Liver (tissue), 9 donors: ENCODE measurements around the gene PDLIM3. TPM values are rescaled to one million over a fixed set of nuclear protein-coding genes. Genes with fewer than 3 reads are reported as not detected.
A peak's percentile ranks its signal among the peaks of the same experiment; 100 is the strongest.

ENCODE experiments used
- DNase-seq: peaks from one replicate; pipeline ENCODE4 v3.0.0-alpha.2; 2017; ENCODE audit warnings: low spot score
- H3K27ac ChIP-seq, 2 donors: one replicate each; pipeline ENCODE4 v1.7.0; 2013; ENCODE audit warnings: inconsistent platforms in 2 of 2, low read length in 2 of 2, control low read depth in 1 of 2, low read depth in 1 of 2, mild to moderate bottlenecking in 1 of 2
- H3K27me3 ChIP-seq, 4 donors: one replicate each; pipeline versions ENCODE4 v1.6.1 to v1.7.0; 2013; ENCODE audit warnings: low read length in 3 of 4, inconsistent platforms in 1 of 4, mild to moderate bottlenecking in 1 of 4, moderate library complexity in 1 of 4; ENCODE audit not compliant: control insufficient read depth in 4 of 4, insufficient read depth in 4 of 4
- H3K36me3 ChIP-seq, 4 donors: one replicate each; pipeline versions ENCODE4 v1.6.1 to v1.7.0; 2013; ENCODE audit warnings: low read length in 3 of 4, mild to moderate bottlenecking in 3 of 4, low read depth in 1 of 4, moderate library complexity in 1 of 4; ENCODE audit not compliant: control insufficient read depth in 4 of 4, insufficient read depth in 3 of 4
- H3K4me1 ChIP-seq, 4 donors: one replicate each; pipeline versions ENCODE4 v1.6.1 to v1.7.0; 2013; ENCODE audit warnings: low read length in 3 of 4, mild to moderate bottlenecking in 3 of 4, moderate library complexity in 1 of 4; ENCODE audit not compliant: control insufficient read depth in 4 of 4, insufficient read depth in 4 of 4
- H3K4me3 ChIP-seq, 3 donors: one replicate each; pipeline versions ENCODE4 v1.6.1 to v1.7.0; 2013; ENCODE audit warnings: low read length in 3 of 3, control low read depth in 1 of 3, low read depth in 1 of 3, mild to moderate bottlenecking in 1 of 3
- H3K9ac ChIP-seq, 2 donors: one replicate each; pipeline ENCODE4 v1.7.0; 2013; ENCODE audit warnings: low read length in 2 of 2, mild to moderate bottlenecking in 2 of 2, moderate library complexity in 2 of 2, control low read depth in 1 of 2, low read depth in 1 of 2
- H3K9me3 ChIP-seq, 4 donors: one replicate each; pipeline versions ENCODE4 v1.6.1 to v1.7.0; 2013; ENCODE audit warnings: low read length in 3 of 4; ENCODE audit not compliant: control insufficient read depth in 4 of 4
- ATF3 ChIP-seq: IDR thresholded peaks from 2 replicates; pipeline ENCODE4 v1.6.1; 2016; ENCODE audit warnings: antibody characterized with exemption
- CTCF ChIP-seq: fragments of 150-350 bp; IDR thresholded peaks from 2 replicates; pipeline ENCODE4 v1.5.1; 2017; ENCODE audit warnings: improper control_type of control experiment, low read depth, low read length; ENCODE audit not compliant: missing input control
- EGR1 ChIP-seq, 2 donors: IDR thresholded peaks; 2 replicates each; pipeline ENCODE4 v1.6.1; 2016 to 2018; ENCODE audit warnings: antibody characterized with exemption in 2 of 2, low read depth in 2 of 2
- FOXA1 ChIP-seq: IDR thresholded peaks from 2 replicates; pipeline ENCODE4 v1.6.1; 2016; ENCODE audit warnings: antibody characterized with exemption
- HNF4A ChIP-seq, 2 donors: conservative IDR thresholded peaks; 2 replicates each; pipeline ENCODE4 v1.6.1; 2016; ENCODE audit warnings: antibody characterized with exemption in 2 of 2, mild to moderate bottlenecking in 2 of 2
- HNF4G ChIP-seq: IDR thresholded peaks from 2 replicates; pipeline ENCODE4 v1.6.1; 2016; ENCODE audit warnings: antibody characterized with exemption
- JUND ChIP-seq, 2 donors: IDR thresholded peaks; 2 replicates each; pipeline ENCODE4 v1.6.1; 2016; ENCODE audit warnings: antibody characterized with exemption in 2 of 2
- NR2F2 ChIP-seq: IDR thresholded peaks from 2 replicates; pipeline ENCODE4 v1.6.1; 2016; ENCODE audit warnings: antibody characterized with exemption
- RAD21 ChIP-seq, 2 donors: IDR thresholded peaks; 2 replicates each; pipeline ENCODE4 v1.6.1; 2016; ENCODE audit warnings: antibody characterized with exemption in 2 of 2, mild to moderate bottlenecking in 2 of 2
- REST ChIP-seq: IDR thresholded peaks from 2 replicates; pipeline ENCODE4 v1.6.1; 2016; ENCODE audit warnings: antibody characterized with exemption, mild to moderate bottlenecking
- RXRA ChIP-seq, 2 donors: IDR thresholded peaks; 2 replicates each; pipeline ENCODE4 v1.6.1; 2017 to 2018; ENCODE audit warnings: antibody characterized with exemption in 2 of 2, mild to moderate bottlenecking in 1 of 2
- SP1 ChIP-seq: IDR thresholded peaks from 2 replicates; pipeline ENCODE4 v1.6.1; 2018; ENCODE audit warnings: antibody characterized with exemption, mild to moderate bottlenecking
- TAF1 ChIP-seq: conservative IDR thresholded peaks from 2 replicates; pipeline ENCODE4 v1.6.1; 2016; ENCODE audit warnings: antibody characterized with exemption, mild to moderate bottlenecking
- YY1 ChIP-seq: IDR thresholded peaks from 2 replicates; pipeline ENCODE4 v1.6.1; 2016; ENCODE audit warnings: antibody characterized with exemption, mild to moderate bottlenecking
- ZBTB33 ChIP-seq: IDR thresholded peaks from 2 replicates; pipeline ENCODE4 v1.6.1; 2016; ENCODE audit warnings: antibody characterized with exemption
- WGBS: extraction: QIAGEN DNeasy Blood & Tissue Kit; methylation state at CpG from one replicate; pipeline ENCODE4 v1.1.7; 2013; 5-methylcytosine and 5-hydroxymethylcytosine counted together
- polyA plus RNA-seq, 2 donors: library from polyadenylated mRNA; stranded (reverse) in 1 of 2; unstranded in 1 of 2; fragments of 200-250 nt in 1 of 2; fragments of >200 nt in 1 of 2; fragmentation: Nextera tagmentation in 1 of 2; extraction: Ambion mirVana in 1 of 2; gene quantifications; one replicate each; pipeline versions ENCODE4 v1.2.1 to v1.2.3, GENCODE V29; 2013 to 2015
- total RNA-seq, 2 donors: library from RNA; depleted of rRNA; stranded (reverse); fragments of >200 nt; gene quantifications; one replicate each; pipeline ENCODE4 v1.2.3, GENCODE V29; 2014
- donor health status: healthy.
- donor health status: healthy.
- donor health status: healthy.
- donor health status: healthy.
- donor health status: healthy.

Gene PDLIM3
- total and polyA plus RNA-seq, 4 donors = 0.58 to 8.8 (median 3.3) TPM

GRCh38 chr4:185471235-185472102 lies 63.8 kb downstream of the PDLIM3 start, which contains the start of gene CCDC110:
CCDC110 (minus strand) TSS chr4:185471733; CDS start chr4:185471683, 50 bp downstream.
- WGBS = 1% methylated on average over 93 of the region's 93 CpGs
- peaks cover 2 to 10% (median 7%) of the 10 kb centered on the region in 4 donors for H3K4me1 ChIP-seq
- H3K27ac ChIP-seq = peak within 1 kb of the TSS; percentile 53 to 66
- H3K36me3 ChIP-seq = no peaks in the 10 kb centered on the region
- peak; percentile 16 for TF ChIP-seq REST
- peak; percentile 49 to 66 for TF ChIP-seq RAD21 (IDR thresholded peaks at IDR 0.05)
- TF ChIP-seq CTCF = peak; percentile 59
- no peak for TF ChIP-seq FOXA1
- no peaks in the 10 kb centered on the region for H3K27me3 ChIP-seq
- H3K9me3 ChIP-seq = no peaks in the 10 kb centered on the region
- peak; percentile 90 for DNase-seq
- peak within 1 kb of the TSS; percentile 70 to 91 (median 78) for H3K4me3 ChIP-seq
- peak within 1 kb of the TSS; percentile 65 to 77 for H3K9ac ChIP-seq

- 7% methylated on average over 41 of the region's 41 CpGs for WGBS
- H3K9me3 ChIP-seq = no peaks in the 10 kb centered on the region
- H3K4me1 ChIP-seq = peaks cover 2 to 10% (median 7%) of the 10 kb centered on the region in 4 donors
- no peaks in the 10 kb centered on the region for H3K27me3 ChIP-seq
- no peak for DNase-seq
- H3K4me3 ChIP-seq = peak overlapping the region; percentile 70 to 91 (median 78)
- H3K27ac ChIP-seq = peak overlapping the region; percentile 53 to 66
- H3K9ac ChIP-seq = peak overlapping the region; percentile 65 to 77
- H3K36me3 ChIP-seq = no peaks in the 10 kb centered on the region
- TF ChIP-seq CTCF (no peak), NR2F2 (no peak), HNF4G (no peak), EGR1 (IDR thresholded peaks at IDR 0.05; ENCODE audit: low read depth in 2 of 2) (no peak), ZBTB33 (no peak), TAF1 (no peak), JUND (IDR thresholded peaks at IDR 0.05) (no peak), HNF4A (conservative IDR thresholded peaks at IDR 0.05) (no peak), RXRA (IDR thresholded peaks at IDR 0.05) (no peak), REST (no peak), RAD21 (IDR thresholded peaks at IDR 0.05) (no peak), ATF3 (no peak), SP1 (no peak), YY1 (no peak)
These were observed 64.7 kb downstream of the PDLIM3 start for GRCh38 chr4:185470501-185471195.
